Measurements from ENCODE around the gene C1QL2.

The C1QL2 gene

GRCh38 chr2:119136093-119136492 lies 22.5 kb downstream of the C1QL2 start:
- no peak for DNase-seq

GRCh38 chr2:119134775-119135174 lies 23.8 kb downstream of the C1QL2 start:
- DNase-seq = no peak

GRCh38 chr2:119126650-119127049 lies 31.9 kb downstream of the C1QL2 start:
- no peak for DNase-seq

- no peak for DNase-seq
Observed at GRCh38 chr2:119123389-119123788, 35.2 kb downstream of the C1QL2 start.

GRCh38 chr2:119122663-119123062 lies 35.9 kb downstream of the C1QL2 start:
- DNase-seq = no peak

- DNase-seq = no peak
Observed at GRCh38 chr2:119119999-119120756, 38.4 kb downstream of the C1QL2 start.

GRCh38 chr2:119119076-119119785 lies 39.3 kb downstream of the C1QL2 start:
- no peak for DNase-seq

- no peak for DNase-seq
Observed at GRCh38 chr2:119117891-119118882, 40.4 kb downstream of the C1QL2 start.

GRCh38 chr2:119117408-119117807 lies 41.1 kb downstream of the C1QL2 start:
- DNase-seq = no peak

GRCh38 chr2:119116411-119117295 lies 41.9 kb downstream of the C1QL2 start:
- no peak for DNase-seq

- no peak for DNase-seq
Observed at GRCh38 chr2:119114266-119114665, 44.3 kb downstream of the C1QL2 start.

- no peak for DNase-seq
Observed at GRCh38 chr2:119113489-119113770, 45.1 kb downstream of the C1QL2 start.

GRCh38 chr2:119112770-119113488 lies 45.6 kb downstream of the C1QL2 start:
- no peak for DNase-seq

- DNase-seq = no peak
Observed at GRCh38 chr2:119112230-119112629, 46.3 kb downstream of the C1QL2 start.

- no peak for DNase-seq
Observed at GRCh38 chr2:119111115-119111975, 47.2 kb downstream of the C1QL2 start.

GRCh38 chr2:119109866-119110265 lies 48.7 kb downstream of the C1QL2 start:
- DNase-seq = no peak

- DNase-seq = no peak
Observed at GRCh38 chr2:119108186-119108585, 50.4 kb downstream of the C1QL2 start.

GRCh38 chr2:119106301-119106897 lies 52.2 kb downstream of the C1QL2 start:
- DNase-seq = no peak

All from NCI-H187 treated with DMSO at 0.1 percent for 48 hours (cell line).